Measurements from ENCODE around the gene FOXI3.

DNA sequence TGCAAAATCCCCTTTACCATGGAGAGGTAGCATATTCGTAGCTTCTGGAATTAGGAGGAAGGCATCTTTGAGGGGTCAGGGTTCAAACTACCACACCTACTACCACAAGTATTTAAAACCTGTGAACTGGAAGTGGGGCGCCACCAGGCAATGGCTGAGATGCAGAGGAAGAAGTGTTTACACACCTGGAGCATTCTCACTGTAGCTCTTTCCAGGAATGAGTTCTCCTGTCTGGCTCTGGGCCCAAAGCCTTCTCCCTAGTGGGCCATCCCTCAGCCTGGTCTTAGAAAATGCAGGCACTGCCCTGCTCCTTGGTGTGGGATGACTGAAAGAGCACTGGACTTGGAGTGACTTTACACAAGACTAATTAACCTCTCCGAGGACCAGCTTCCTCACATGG, 30.7 kb upstream of the FOXI3 start:
- no peak for TF ChIP-seq POLR2A (conservative IDR thresholded peaks at IDR 0.05)
- TF ChIP-seq MCM5 (IDR thresholded peaks at IDR 0.05; ENCODE audit: low read depth), result no peak
- no peak for TF ChIP-seq SMAD4 (CRISPR knock-in tag; conservative IDR thresholded peaks at IDR 0.05)
- TF ChIP-seq ARNT (IDR thresholded peaks at IDR 0.05), result no peak
